ENCODE measurements around the gene GNB5.

The GNB5 gene

GRCh38 chr15:52164631-52165265 is 26.4 kb downstream of the GNB5 start:
- no peak for DNase-seq

- no peak for DNase-seq
Observed at GRCh38 chr15:52163321-52164190, 27.6 kb downstream of the GNB5 start.

GRCh38 chr15:52162876-52163275 is 28.3 kb downstream of the GNB5 start:
- no peak for DNase-seq

- DNase-seq = no peak
Observed at GRCh38 chr15:52162260-52162659, 28.9 kb downstream of the GNB5 start.

GRCh38 chr15:52161406-52161966 is 29.7 kb downstream of the GNB5 start:
- DNase-seq = no peak

GRCh38 chr15:52159645-52160044 is 31.5 kb downstream of the GNB5 start:
- DNase-seq = no peak

- no peak for DNase-seq
Observed at GRCh38 chr15:52158084-52158765, 33.0 kb downstream of the GNB5 start.

- no peak for DNase-seq
Observed at GRCh38 chr15:52155878-52156277, 35.3 kb downstream of the GNB5 start.

- DNase-seq = no peak
Observed at GRCh38 chr15:52154896-52155865, 36.0 kb downstream of the GNB5 start.

- DNase-seq = no peak
Observed at GRCh38 chr15:52153900-52154895, 37.0 kb downstream of the GNB5 start.

- no peak for DNase-seq
Observed at GRCh38 chr15:52151353-52151752, 39.8 kb downstream of the GNB5 start.

- no peak for DNase-seq
Observed at GRCh38 chr15:52150871-52151270, 40.3 kb downstream of the GNB5 start.

- DNase-seq = no peak
Observed at GRCh38 chr15:52150043-52150825, 41.0 kb downstream of the GNB5 start.

- no peak for DNase-seq
Observed at GRCh38 chr15:52148403-52148802, 42.8 kb downstream of the GNB5 start.

GRCh38 chr15:52146776-52147175 is 44.4 kb downstream of the GNB5 start:
- DNase-seq = no peak

- DNase-seq = no peak
Observed at GRCh38 chr15:52146261-52146660, 44.9 kb downstream of the GNB5 start.

- DNase-seq = no peak
Observed at GRCh38 chr15:52144656-52145178, 46.5 kb downstream of the GNB5 start.

GRCh38 chr15:52143873-52144272 is 47.3 kb downstream of the GNB5 start:
- no peak for DNase-seq

- no peak for DNase-seq
Observed at GRCh38 chr15:52140646-52141045, 50.5 kb downstream of the GNB5 start.

Measured in CD4-positive, alpha-beta T cell treated with Interleukin-15 for 1 hour (primary cell).